Neuronal stem cell (in vitro differentiated cells): ENCODE measurements around the gene PRAMEF11.
"Not testable (repeated sequence)": the region's sequence is repeated elsewhere in the genome, so short reads cannot be mapped to it uniquely, and the experiment has no call there.

ENCODE experiments used
- DNase-seq: peaks from one replicate; pipeline ENCODE4 v3.0.0-alpha.2; 2013; ENCODE audit warnings: low spot score
- H2AFZ ChIP-seq: one replicate; pipeline ENCODE4 v1.6.1; 2013; ENCODE audit warnings: mild to moderate bottlenecking, low read length, inconsistent platforms
- H2AK5ac ChIP-seq: 2 replicates; pipeline ENCODE4 v1.6.1; 2013; ENCODE audit warnings: low read depth, mild to moderate bottlenecking, inconsistent platforms, low read length, moderate library complexity, mixed read lengths
- H2BK120ac ChIP-seq: 2 replicates; pipeline ENCODE4 v1.6.1; 2013; ENCODE audit warnings: low read depth, mild to moderate bottlenecking, inconsistent platforms, low read length, moderate library complexity, mixed read lengths
- H2BK12ac ChIP-seq: one replicate; pipeline ENCODE4 v1.6.1; 2013; ENCODE audit warnings: low read length, inconsistent platforms
- H2BK15ac ChIP-seq: 2 replicates; pipeline ENCODE4 v1.6.1; 2013; ENCODE audit warnings: mild to moderate bottlenecking, low read length, inconsistent platforms, mixed read lengths
- H2BK5ac ChIP-seq: one replicate; pipeline ENCODE4 v1.6.1; 2013; ENCODE audit warnings: inconsistent platforms, mild to moderate bottlenecking, low read length, moderate library complexity
- H3K14ac ChIP-seq: one replicate; pipeline ENCODE4 v1.6.1; 2013; ENCODE audit warnings: low read length, inconsistent platforms
- H3K18ac ChIP-seq: 2 replicates; pipeline ENCODE4 v1.6.1; 2013; ENCODE audit warnings: low read length, inconsistent platforms
- H3K23ac ChIP-seq: 2 replicates; pipeline ENCODE4 v1.6.1; 2013; ENCODE audit warnings: low read depth, mild to moderate bottlenecking, mixed read lengths, low read length, inconsistent platforms; ENCODE audit not compliant: poor library complexity
- H3K27ac ChIP-seq: replicated peaks from 3 replicates; pipeline ENCODE4 v1.5.1; 2013; ENCODE audit warnings: low read length, inconsistent platforms
- H3K27me3 ChIP-seq, 3 experiments: 2 replicates each; pipeline ENCODE4 v1.6.1; 2013; ENCODE audit warnings: low read length in 3 of 3, mild to moderate bottlenecking in 2 of 3, inconsistent platforms in 1 of 3, low read depth in 1 of 3, mixed read lengths in 1 of 3, moderate library complexity in 1 of 3; ENCODE audit not compliant: control insufficient read depth in 3 of 3, insufficient read depth in 3 of 3
- H3K36me3 ChIP-seq, 2 donors: replicated peaks in 1 of 2; 2 replicates each; pipeline ENCODE4 v1.6.1; 2013; ENCODE audit warnings: low read length in 2 of 2; ENCODE audit not compliant: control insufficient read depth in 2 of 2, insufficient read depth in 2 of 2
- H3K4ac ChIP-seq: 2 replicates; pipeline ENCODE4 v1.6.1; 2013; ENCODE audit warnings: inconsistent platforms, mild to moderate bottlenecking, low read length, moderate library complexity
- H3K4me1 ChIP-seq, 2 donors: 1 replicate in 1 of 2; 2 replicates in 1 of 2; pipeline ENCODE4 v1.6.1; 2013; ENCODE audit warnings: low read length in 2 of 2, low read depth in 1 of 2; ENCODE audit not compliant: control insufficient read depth in 2 of 2, insufficient read depth in 1 of 2
- H3K4me2 ChIP-seq: one replicate; pipeline ENCODE4 v1.6.1; 2013; ENCODE audit warnings: mild to moderate bottlenecking, low read length, inconsistent platforms; ENCODE audit not compliant: insufficient read depth, poor library complexity, severe bottlenecking
- H3K4me3 ChIP-seq, 2 donors: 2 replicates each; pipeline ENCODE4 v1.5.1; 2013; ENCODE audit warnings: low read length in 2 of 2, mild to moderate bottlenecking in 2 of 2, inconsistent platforms in 1 of 2, moderate library complexity in 1 of 2
- H3K79me1 ChIP-seq: one replicate; pipeline ENCODE4 v1.6.1; 2013; ENCODE audit warnings: low read depth, mild to moderate bottlenecking, inconsistent platforms, low read length, moderate library complexity
- H3K9ac ChIP-seq: one replicate; pipeline ENCODE4 v1.6.1; 2013; ENCODE audit warnings: mild to moderate bottlenecking, low read depth, low read length, inconsistent platforms; ENCODE audit not compliant: poor library complexity
- H3K9me3 ChIP-seq, 2 donors: replicated peaks in 1 of 2; 2 replicates each; pipeline versions ENCODE3 to v1.6.1; 2013; ENCODE audit warnings: low read length in 2 of 2, mild to moderate bottlenecking in 2 of 2, inconsistent platforms in 1 of 2, low read depth in 1 of 2, mixed read lengths in 1 of 2, moderate library complexity in 1 of 2; ENCODE audit not compliant: control insufficient read depth in 2 of 2, insufficient read depth in 1 of 2
- H4K8ac ChIP-seq: one replicate; pipeline ENCODE4 v1.6.1; 2013; ENCODE audit warnings: low read depth, mild to moderate bottlenecking, inconsistent platforms, low read length, moderate library complexity
- H4K91ac ChIP-seq: one replicate; pipeline ENCODE4 v1.6.1; 2013; ENCODE audit warnings: low read length, low read depth, mild to moderate bottlenecking, inconsistent platforms; ENCODE audit not compliant: poor library complexity
- WGBS, 2 donors: extraction: QIAGEN DNeasy Blood & Tissue Kit; methylation state at CpG; one replicate each; pipeline ENCODE4 v1.1.7; 2013; ENCODE audit warnings: missing lambda C conversion rate in 2 of 2, mixed read lengths in 1 of 2; ENCODE audit not compliant: insufficient read length in 2 of 2, insufficient replicate concordance in 1 of 2; ENCODE audit errors: extremely low coverage in 2 of 2; 5-methylcytosine and 5-hydroxymethylcytosine counted together

The PRAMEF11 gene

DNA sequence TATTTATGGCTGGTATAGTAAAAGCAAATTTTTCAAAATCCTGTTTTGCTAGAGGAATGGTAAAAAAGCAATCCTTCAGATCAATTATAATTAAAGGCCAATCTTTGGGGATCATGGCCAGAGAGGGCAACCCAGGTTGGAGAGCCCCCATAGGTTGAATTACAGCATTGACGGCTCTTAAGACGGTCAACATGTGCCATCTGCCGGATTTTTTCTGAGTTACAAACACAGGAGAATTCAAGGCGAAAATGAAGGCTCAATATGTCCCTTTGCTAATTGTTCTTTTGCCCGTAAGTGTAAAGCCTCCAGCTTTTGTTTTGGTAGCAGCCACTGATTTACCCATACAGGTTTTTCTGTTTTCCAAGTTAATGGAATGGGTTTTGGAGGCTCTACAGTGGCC lies 49.7 kb downstream of the PRAMEF11 start:
- not testable (repeated sequence) for H2BK12ac ChIP-seq, H3K9me3 ChIP-seq, H2AK5ac ChIP-seq, H3K14ac ChIP-seq, H3K4ac ChIP-seq, H3K27ac ChIP-seq, H3K4me1 ChIP-seq, H2BK120ac ChIP-seq, H3K79me1 ChIP-seq, H3K36me3 ChIP-seq, H3K18ac ChIP-seq, H3K4me3 ChIP-seq, H2AFZ ChIP-seq, H2BK15ac ChIP-seq, H2BK5ac ChIP-seq, DNase-seq, H3K4me2 ChIP-seq, H4K8ac ChIP-seq, H4K91ac ChIP-seq, H3K23ac ChIP-seq, H3K9ac ChIP-seq
- peaks cover 0 to 14% (median 2%) of the 10 kb centered on the region in 3 experiments for H3K27me3 ChIP-seq
- no CpG with 5 or more reads among the region's 5 CpGs for WGBS, 2 donors

DNA sequence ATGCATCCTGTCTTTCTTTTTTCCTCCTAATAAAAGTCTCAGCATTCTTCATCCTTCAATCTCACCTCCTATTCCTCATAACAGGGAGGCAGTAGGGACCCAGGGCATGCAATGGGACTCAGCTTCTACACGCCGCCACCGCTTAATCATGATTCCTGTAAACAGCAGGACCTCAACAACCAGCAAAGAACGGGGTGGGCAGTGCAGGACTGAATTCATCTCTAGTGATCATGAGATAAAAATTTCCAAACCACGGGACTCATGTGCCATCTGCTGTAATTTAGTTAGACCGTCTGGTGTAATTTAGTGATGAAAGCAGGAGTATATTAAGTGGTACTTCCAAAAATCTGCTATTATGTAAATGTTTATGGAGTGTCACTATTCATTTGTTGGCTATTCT lies 52.3 kb downstream of the PRAMEF11 start:
- Histone ChIP-seq H3K4me1 (no peaks in the 10 kb centered on the region), H3K14ac (no peak overlapping the region), H2BK12ac (no peak overlapping the region), H3K9ac (no peak overlapping the region), H2AFZ (no peak overlapping the region), H3K27ac (no peak overlapping the region), H3K4ac (no peak overlapping the region), H3K36me3 (no peaks in the 10 kb centered on the region), H3K79me1 (peaks cover 2% of the 10 kb centered on the region), H2BK5ac (no peak overlapping the region), H3K18ac (no peak overlapping the region), H2BK15ac (no peak overlapping the region), H3K23ac (no peak overlapping the region), H3K27me3 (peaks cover 0 to 22% (median 2%) of the 10 kb centered on the region in 3 experiments), H4K91ac (no peak overlapping the region), H2AK5ac (no peak overlapping the region), H4K8ac (no peak overlapping the region), H3K9me3 (no peaks in the 10 kb centered on the region), H3K4me3 (no peak overlapping the region), H2BK120ac (no peak overlapping the region), H3K4me2 (no peak overlapping the region)
- DNase-seq, result no peak
- WGBS, 2 donors, result no CpG with 5 or more reads among the region's 6 CpGs

DNA sequence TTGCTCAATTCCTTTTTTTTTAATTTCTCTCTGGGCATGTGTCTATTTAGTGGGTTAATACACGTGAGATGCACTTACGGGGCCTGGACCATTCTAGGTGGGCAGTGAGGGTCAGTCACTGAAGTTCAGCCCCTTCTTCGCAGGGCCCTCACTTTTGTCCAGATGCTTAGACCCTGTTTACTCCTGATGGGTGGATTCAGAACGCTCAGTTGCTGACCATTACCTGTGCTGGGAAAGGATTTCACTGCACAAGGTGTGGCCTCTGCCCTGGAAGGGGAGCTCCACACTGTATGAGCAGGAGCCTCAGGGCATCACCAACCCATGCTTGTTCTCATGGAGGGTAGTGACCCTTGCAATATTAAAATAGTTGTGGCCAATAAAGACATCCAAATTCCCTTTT lies 53.1 kb downstream of the PRAMEF11 start:
- no peak overlapping the region for H2BK5ac ChIP-seq
- H3K9me3 ChIP-seq, result no peaks in the 10 kb centered on the region
- no peak overlapping the region for H2AK5ac ChIP-seq
- H4K91ac ChIP-seq, result no peak overlapping the region
- no peak overlapping the region for H2BK12ac ChIP-seq
- DNase-seq, result no peak
- H4K8ac ChIP-seq, result no peak overlapping the region
- H3K79me1 ChIP-seq, result peaks cover 2% of the 10 kb centered on the region
- no peak overlapping the region for H3K4me2 ChIP-seq
- H3K4ac ChIP-seq, result no peak overlapping the region
- no peak overlapping the region for H3K27ac ChIP-seq
- no peaks in the 10 kb centered on the region for H3K4me1 ChIP-seq
- H3K9ac ChIP-seq, result no peak overlapping the region
- no peak overlapping the region for H3K4me3 ChIP-seq
- no peak overlapping the region for H3K14ac ChIP-seq
- no peaks in the 10 kb centered on the region for H3K36me3 ChIP-seq
- H2BK15ac ChIP-seq, result no peak overlapping the region
- WGBS, 2 donors, result no CpG with 5 or more reads among the region's 4 CpGs
- no peak overlapping the region for H2BK120ac ChIP-seq
- no peak overlapping the region for H2AFZ ChIP-seq
- no peak overlapping the region for H3K23ac ChIP-seq
- no peak overlapping the region for H3K18ac ChIP-seq
- peaks cover 0 to 27% (median 2%) of the 10 kb centered on the region in 3 experiments for H3K27me3 ChIP-seq

DNA sequence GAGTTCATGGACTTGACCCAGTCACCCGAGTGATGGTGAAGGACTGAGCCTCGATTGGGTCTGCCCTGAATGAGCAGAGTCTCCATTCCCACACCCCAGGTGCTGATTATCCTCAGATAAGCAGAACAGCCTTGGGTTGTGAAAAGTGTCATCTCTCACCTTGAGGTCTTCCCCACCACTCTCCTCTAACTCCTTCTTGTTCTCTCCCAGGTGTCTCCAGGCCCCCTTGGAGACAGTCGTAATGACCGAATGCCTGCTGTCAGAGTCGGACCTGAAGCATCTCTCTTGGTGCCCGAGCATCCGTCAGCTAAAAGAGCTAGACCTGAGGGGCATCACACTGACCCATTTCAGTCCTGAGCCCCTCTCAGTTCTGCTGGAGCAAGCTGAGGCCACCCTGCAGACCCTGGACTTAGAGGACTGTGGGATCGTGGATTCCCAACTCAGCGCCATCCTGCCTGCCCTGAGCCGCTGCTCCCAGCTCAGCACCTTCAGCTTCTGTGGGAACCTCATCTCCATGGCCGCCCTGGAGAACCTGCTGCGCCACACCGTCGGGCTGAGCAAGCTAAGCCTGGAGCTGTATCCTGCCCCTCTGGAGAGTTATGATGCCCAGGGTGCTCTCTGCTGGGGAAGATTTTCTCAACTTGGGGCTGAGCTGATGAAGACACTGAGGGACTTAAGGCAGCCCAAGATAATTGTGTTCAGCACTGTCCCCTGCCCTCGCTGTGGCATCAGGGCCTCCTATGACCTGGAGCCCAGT lies 54.2 kb downstream of the PRAMEF11 start:
- Histone ChIP-seq H3K4me2 (no peak overlapping the region), H2BK15ac (no peak overlapping the region), H4K8ac (no peak overlapping the region), H3K4me1 (no peaks in the 10 kb centered on the region), H3K4ac (no peak overlapping the region), H3K18ac (no peak overlapping the region), H3K14ac (no peak overlapping the region), H2BK5ac (no peak overlapping the region), H2AFZ (no peak overlapping the region), H4K91ac (no peak overlapping the region), H3K27me3 (peaks cover 0 to 30% (median 4%) of the 10 kb centered on the region in 3 experiments), H3K36me3 (no peaks in the 10 kb centered on the region), H3K4me3 (no peak overlapping the region), H3K27ac (no peak overlapping the region), H3K9me3 (no peaks in the 10 kb centered on the region), H3K23ac (no peak overlapping the region), H2BK12ac (no peak overlapping the region), H3K9ac (no peak overlapping the region), H2BK120ac (no peak overlapping the region), H3K79me1 (peaks cover 2% of the 10 kb centered on the region), H2AK5ac (no peak overlapping the region)
- WGBS, 2 donors, result no CpG with 5 or more reads among the region's 15 CpGs
- no peak for DNase-seq
